Uterus (tissue), 2 donors: ENCODE data around the gene SSBP2.

Experiments used
- POLR2A ChIP-seq, 2 donors: fragments of 450-650 bp; IDR thresholded peaks; one replicate each; pipeline ENCODE4 v1.6.1; 2016; ENCODE audit warnings: antibody characterized with exemption in 2 of 2, mild to moderate bottlenecking in 1 of 2, moderate library complexity in 1 of 2
- TF ChIP-seq, protein P1 (sequence below), 4 experiments: fragments of 200-600 bp in 2 of 4; fragments of 450-650 bp in 2 of 4; sonication (generic) in 2 of 4; IDR thresholded peaks; one replicate each; pipeline ENCODE4 v1.5.1; 2016 to 2019; ENCODE audit warnings: antibody characterized with exemption in 4 of 4, mild to moderate bottlenecking in 2 of 4, moderate library complexity in 1 of 4

- TF ChIP-seq, protein P1, sequence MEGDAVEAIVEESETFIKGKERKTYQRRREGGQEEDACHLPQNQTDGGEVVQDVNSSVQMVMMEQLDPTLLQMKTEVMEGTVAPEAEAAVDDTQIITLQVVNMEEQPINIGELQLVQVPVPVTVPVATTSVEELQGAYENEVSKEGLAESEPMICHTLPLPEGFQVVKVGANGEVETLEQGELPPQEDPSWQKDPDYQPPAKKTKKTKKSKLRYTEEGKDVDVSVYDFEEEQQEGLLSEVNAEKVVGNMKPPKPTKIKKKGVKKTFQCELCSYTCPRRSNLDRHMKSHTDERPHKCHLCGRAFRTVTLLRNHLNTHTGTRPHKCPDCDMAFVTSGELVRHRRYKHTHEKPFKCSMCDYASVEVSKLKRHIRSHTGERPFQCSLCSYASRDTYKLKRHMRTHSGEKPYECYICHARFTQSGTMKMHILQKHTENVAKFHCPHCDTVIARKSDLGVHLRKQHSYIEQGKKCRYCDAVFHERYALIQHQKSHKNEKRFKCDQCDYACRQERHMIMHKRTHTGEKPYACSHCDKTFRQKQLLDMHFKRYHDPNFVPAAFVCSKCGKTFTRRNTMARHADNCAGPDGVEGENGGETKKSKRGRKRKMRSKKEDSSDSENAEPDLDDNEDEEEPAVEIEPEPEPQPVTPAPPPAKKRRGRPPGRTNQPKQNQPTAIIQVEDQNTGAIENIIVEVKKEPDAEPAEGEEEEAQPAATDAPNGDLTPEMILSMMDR (IDR thresholded peaks at IDR 0.05), result no peak
- no peak for TF ChIP-seq POLR2A (IDR thresholded peaks at IDR 0.05)
These were observed 21.6 kb downstream of the SSBP2 start for GRCh38 chr5:81729276-81729675.
